IMR-90 (cell line): ENCODE data around the gene ZNF280C. TPM values are rescaled to one million over a fixed set of nuclear protein-coding genes. Genes with fewer than 3 reads are reported as not detected.

Source experiments
- ATAC-seq: fragments of 200-7000 bp; cut with Tn5 transposase; 2 replicates; pipeline ENCODE4 v1.9.1; 2020; ENCODE audit warnings: low read depth, mild to moderate bottlenecking, moderate library complexity
- BruUV-seq: library from RNA; stranded (reverse); fragments of 400-500 nt; replicated peaks from 2 replicates; lab custom pipeline; 2021; lab: Mats Ljungman, UMichigan
- CTCF ChIA-PET: fragments of 300-600 bp; formaldehyde crosslinking; extraction: SDS; loops from one replicate; lab custom pipeline; 2021; ENCODE audit warnings: antibody characterized with exemption; lab: Yijun Ruan, JAX
- POLR2A ChIA-PET: fragments of 300-600 bp; sonication (Branson Sonifier 250); formaldehyde crosslinking; loops from one replicate; lab custom pipeline; 2022; ENCODE audit warnings: antibody characterized with exemption; ENCODE audit not compliant: unreplicated experiment; lab: Charles Lee
- DNase-seq: peaks from one replicate; pipeline ENCODE4 v3.0.0; 2013
- H2AFZ ChIP-seq: replicated peaks from 2 replicates; pipeline ENCODE3; 2013; ENCODE audit warnings: low read length, mild to moderate bottlenecking; ENCODE audit not compliant: poor library complexity
- H2AK5ac ChIP-seq: 2 replicates; pipeline ENCODE4 v1.6.1; 2013; ENCODE audit warnings: low read depth, low read length, inconsistent platforms
- H2AK9ac ChIP-seq: replicated peaks from 2 replicates; pipeline ENCODE3; 2013; ENCODE audit warnings: mild to moderate bottlenecking, low read depth, low read length, moderate library complexity; ENCODE audit not compliant: poor library complexity
- H2BK120ac ChIP-seq: 2 replicates; pipeline ENCODE4 v1.6.1; 2013; ENCODE audit warnings: low read depth, low read length, inconsistent platforms
- H2BK15ac ChIP-seq: 3 replicates; pipeline ENCODE4 v1.6.1; 2013; ENCODE audit warnings: low read depth, low read length, inconsistent platforms
- H2BK20ac ChIP-seq: 2 replicates; pipeline ENCODE4 v1.6.1; 2013; ENCODE audit warnings: low read depth, mild to moderate bottlenecking, inconsistent platforms, low read length, moderate library complexity
- H2BK5ac ChIP-seq: 2 replicates; pipeline ENCODE4 v1.6.1; 2013; ENCODE audit warnings: mild to moderate bottlenecking, low read depth, low read length, inconsistent platforms; ENCODE audit not compliant: poor library complexity, severe bottlenecking
- H3K14ac ChIP-seq: replicated peaks from 2 replicates; pipeline ENCODE4 v1.6.1; 2013; ENCODE audit warnings: low read depth, low read length, inconsistent platforms
- H3K18ac ChIP-seq: 2 replicates; pipeline ENCODE4 v1.6.1; 2013; ENCODE audit warnings: low read depth, low read length, control low read depth
- H3K23ac ChIP-seq: 2 replicates; pipeline ENCODE4 v1.6.1; 2013; ENCODE audit warnings: low read depth, low read length, inconsistent platforms
- H3K27ac ChIP-seq: 2 replicates; pipeline ENCODE4 v1.5.1; 2013; ENCODE audit warnings: mild to moderate bottlenecking, control low read depth, low read length; ENCODE audit not compliant: insufficient read depth
- H3K27me3 ChIP-seq: 2 replicates; pipeline ENCODE4 v1.6.1; 2013; ENCODE audit warnings: low read length; ENCODE audit not compliant: control insufficient read depth, insufficient read depth
- H3K36me3 ChIP-seq: 2 replicates; pipeline ENCODE4 v1.6.1; 2013; ENCODE audit warnings: low read length, mixed read lengths; ENCODE audit not compliant: control insufficient read depth, insufficient read depth
- H3K4ac ChIP-seq: 2 replicates; pipeline ENCODE4 v1.6.1; 2013; ENCODE audit warnings: low read depth, low read length, inconsistent platforms
- H3K4me1 ChIP-seq: 2 replicates; pipeline ENCODE4 v1.6.1; 2013; ENCODE audit warnings: low read length, mixed read lengths; ENCODE audit not compliant: control insufficient read depth, insufficient read depth
- H3K4me2 ChIP-seq: 2 replicates; pipeline ENCODE4 v1.6.1; 2013; ENCODE audit warnings: low read depth, mild to moderate bottlenecking, control low read depth, low read length, moderate library complexity
- H3K4me3 ChIP-seq: 2 replicates; pipeline ENCODE4 v1.5.1; 2013; ENCODE audit warnings: low read depth, mild to moderate bottlenecking, control low read depth, low read length, moderate library complexity; ENCODE audit not compliant: insufficient read depth
- H3K56ac ChIP-seq: 2 replicates; pipeline ENCODE4 v1.6.1; 2013; ENCODE audit warnings: low read length, inconsistent platforms; ENCODE audit not compliant: insufficient read depth; ENCODE audit errors: extremely low read depth
- H3K79me1 ChIP-seq, 2 experiments: 2 replicates each; pipeline ENCODE4 v1.6.1; 2013; ENCODE audit warnings: low read length in 2 of 2, inconsistent platforms in 1 of 2, low read depth in 1 of 2
- H3K9ac ChIP-seq: 2 replicates; pipeline ENCODE4 v1.6.1; 2013; ENCODE audit warnings: low read depth, low read length, control low read depth
- H3K9me1 ChIP-seq: 2 replicates; pipeline ENCODE4 v1.6.1; 2013; ENCODE audit warnings: low read length, inconsistent platforms; ENCODE audit not compliant: insufficient read depth
- H3K9me3 ChIP-seq: 2 replicates; pipeline ENCODE4 v1.6.1; 2013; ENCODE audit warnings: low read length; ENCODE audit not compliant: control insufficient read depth, insufficient read depth
- H4K20me1 ChIP-seq: 2 replicates; pipeline ENCODE4 v1.6.1; 2013; ENCODE audit warnings: low read length, inconsistent platforms; ENCODE audit not compliant: insufficient read depth
- H4K5ac ChIP-seq: 2 replicates; pipeline ENCODE4 v1.6.1; 2013; ENCODE audit warnings: mild to moderate bottlenecking, low read depth, low read length, control low read depth
- H4K8ac ChIP-seq, 2 experiments: 2 replicates each; pipeline ENCODE4 v1.6.1; 2013; ENCODE audit warnings: low read depth in 2 of 2, low read length in 2 of 2, control low read depth in 1 of 2, inconsistent platforms in 1 of 2
- H4K91ac ChIP-seq: 2 replicates; pipeline ENCODE4 v1.6.1; 2013; ENCODE audit warnings: low read depth, low read length, inconsistent platforms; ENCODE audit not compliant: insufficient read depth
- BHLHE40 ChIP-seq: fragments of 150-350 bp; IDR thresholded peaks from 2 replicates; pipeline ENCODE4 v1.6.1; 2016; ENCODE audit warnings: mild to moderate bottlenecking, low read depth, low read length
- MXI1 ChIP-seq: IDR thresholded peaks from 2 replicates; pipeline ENCODE4 v1.6.1; 2012; ENCODE audit warnings: low read depth, mild to moderate bottlenecking, low read length, moderate library complexity, borderline replicate concordance
- SMC3 ChIP-seq: fragments of 150-350 bp; IDR thresholded peaks from 2 replicates; pipeline ENCODE4 v1.6.1; 2016; ENCODE audit warnings: low read depth, mild to moderate bottlenecking, antibody characterized with exemption, low read length, moderate library complexity
- WGBS, 2 experiments: methylation state at CpG; one replicate each; pipeline versions ENCODE4 v1.1.5 to v1.1.7; 2013; ENCODE audit warnings: missing lambda C conversion rate in 2 of 2; ENCODE audit not compliant: insufficient read length in 1 of 2; ENCODE audit errors: extremely low coverage in 2 of 2; 5-methylcytosine and 5-hydroxymethylcytosine counted together
- dilution Hi-C: fragments of 300-500 bp; cut with HindIII; formaldehyde crosslinking; loops from one replicate; pipeline ENCODE4 v1.14.3; 2018; ENCODE audit warnings: low sequenced_read_pairs; ENCODE audit not compliant: unreplicated experiment
- in situ Hi-C: fragments of 300-500 bp; cut with MboI; formaldehyde crosslinking; loops from 3 replicates; pipeline ENCODE4 v1.14.3; 2019; ENCODE audit warnings: low sequenced_read_pairs, inconsistent platforms, mixed read lengths
- intact Hi-C: fragments of 100-400 bp; cut with micrococcal nuclease; formaldehyde crosslinking; loops from 2 replicates; pipeline ENCODE4 v1.10.0; 2022
- polyA plus RNA-seq, 3 experiments: library from polyadenylated mRNA; depleted of rRNA; stranded (reverse); fragments of >200 nt; gene quantifications; 2 replicates each; pipeline ENCODE4 v1.2.3, GENCODE V29; 2012; ENCODE audit warnings: low replicate concordance in 1 of 3
- total RNA-seq: library from RNA; depleted of rRNA; stranded (reverse); fragments of >200 nt; gene quantifications from 2 replicates; pipeline ENCODE4 v1.2.3, GENCODE V29; 2012
- TF ChIP-seq, protein P1 (sequence below): fragments of 150-350 bp; IDR thresholded peaks from 2 replicates; pipeline ENCODE4 v1.6.1; 2017; ENCODE audit warnings: mild to moderate bottlenecking, antibody characterized with exemption, low read length, low read depth

Gene ZNF280C
- total and polyA plus RNA-seq, 2 of the 4 experiments (the other 2 are of a cell fraction), result 3.1 to 4.5 TPM

DNA sequence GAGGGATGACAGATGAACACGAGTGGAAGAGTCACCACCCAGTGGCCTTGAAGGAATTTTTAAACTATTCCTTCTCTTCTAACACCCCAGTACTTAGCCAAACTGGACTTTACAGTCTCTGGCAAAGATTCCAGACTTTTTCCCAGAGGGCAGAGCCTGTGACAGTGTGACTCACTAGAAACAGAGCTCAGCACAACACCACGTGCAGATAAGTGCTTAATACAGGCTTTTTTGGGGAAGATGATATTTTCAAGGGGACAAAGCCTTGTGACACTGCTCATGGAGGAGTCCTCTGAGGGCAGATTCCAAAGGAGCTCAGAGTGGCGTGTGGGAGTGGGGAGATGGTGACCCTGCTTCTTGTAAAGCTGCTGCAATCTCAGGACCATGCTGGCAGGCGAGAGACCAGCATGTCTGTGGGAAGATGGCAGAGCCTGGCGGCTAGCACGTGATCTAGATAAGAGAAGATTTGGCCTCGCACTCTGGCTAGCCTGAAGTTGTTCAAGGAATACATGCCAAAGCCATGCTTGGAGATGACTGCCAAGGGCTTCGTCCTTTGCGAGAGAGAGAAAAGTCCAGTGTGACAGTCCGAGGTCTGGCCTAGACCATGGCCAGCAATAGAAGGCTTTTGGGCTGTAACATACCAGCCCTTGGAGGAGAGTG lies 94.5 kb downstream of the ZNF280C start:
- no peak overlapping the region for H3K27ac ChIP-seq
- H3K9ac ChIP-seq, result no peak overlapping the region; the same call in 1 of the 2 replicates
- H3K4ac ChIP-seq, result peak overlapping the region; percentile 85
- no peak overlapping the region for H3K14ac ChIP-seq
- H2AK5ac ChIP-seq, result peak overlapping the region; percentile 53; the same call in 1 of the 2 replicates
- ChIA-PET CTCF (interaction anchor here (1.0 kb wide), 1 partner anchor 18 kb away, joined by 3 read pairs; no protein-coding TSS in a partner anchor), POLR2A (no interaction called here)
- H3K4me2 ChIP-seq, result 0 out of 2 replicates have a peak overlapping the region, but pooled peaks have one; percentile 6
- no peaks in the 10 kb centered on the region for H3K79me1 ChIP-seq
- peak overlapping the region; percentile 36; the same call in 1 of the 2 replicates for H4K91ac ChIP-seq
- peak overlapping the region; percentile 47; the same call in 2 of the 3 replicates for H2BK15ac ChIP-seq
- H3K9me1 ChIP-seq, result peaks cover 11% of the 10 kb centered on the region; the same call in 1 of the 2 replicates
- peak overlapping the region; percentile 95; the same call in 1 of the 2 replicates for H2BK120ac ChIP-seq
- H3K18ac ChIP-seq, result no peak overlapping the region
- peaks cover 2% of the 10 kb centered on the region; the same call in 1 of the 2 replicates for H3K27me3 ChIP-seq
- WGBS, 2 experiments, result 46% methylated on average over 4 of the region's 10 CpGs; no CpG with 5 or more reads in 1 of the 2 experiments
- peak overlapping the region; percentile 76 for H2BK5ac ChIP-seq
- dilution Hi-C loops, result no loop called here
- no peak overlapping the region; the same call in 1 of the 2 replicates for H3K23ac ChIP-seq
- peaks cover 7% of the 10 kb centered on the region for H3K4me1 ChIP-seq
- no peaks in the 10 kb centered on the region for H3K36me3 ChIP-seq
- H2AK9ac ChIP-seq, result peak overlapping the region; percentile 2
- intact Hi-C loops, result loop anchor here (5.0 kb wide), 1 partner anchor 62 kb away; the partner anchor contains the start of gene ELF4
- peak overlapping the region; percentile 79 for H2AFZ ChIP-seq
- 0 out of 2 replicates have a peak overlapping the region, but pooled peaks have one; percentile 61 for H2BK20ac ChIP-seq
- BruUV-seq, result no TSS peak
- H4K20me1 ChIP-seq, result no peaks in the 10 kb centered on the region; the same call in 1 of the 2 replicates
- H4K5ac ChIP-seq, result no peak overlapping the region
- ATAC-seq (peak; percentile 66), DNase-seq (peak; percentile 81)
- no peaks in the 10 kb centered on the region for H3K9me3 ChIP-seq
- TF ChIP-seq SMC3, result no peak
- peak; percentile 44; the same call in 1 of the 2 replicates for TF ChIP-seq MXI1
- 0 out of 2 replicates have a peak, but pooled peaks have one; percentile 48 for TF ChIP-seq BHLHE40
- TF ChIP-seq, protein P1, sequence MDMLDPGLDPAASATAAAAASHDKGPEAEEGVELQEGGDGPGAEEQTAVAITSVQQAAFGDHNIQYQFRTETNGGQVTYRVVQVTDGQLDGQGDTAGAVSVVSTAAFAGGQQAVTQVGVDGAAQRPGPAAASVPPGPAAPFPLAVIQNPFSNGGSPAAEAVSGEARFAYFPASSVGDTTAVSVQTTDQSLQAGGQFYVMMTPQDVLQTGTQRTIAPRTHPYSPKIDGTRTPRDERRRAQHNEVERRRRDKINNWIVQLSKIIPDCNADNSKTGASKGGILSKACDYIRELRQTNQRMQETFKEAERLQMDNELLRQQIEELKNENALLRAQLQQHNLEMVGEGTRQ, result peak; percentile 46; the same call in 1 of the 2 replicates
- in situ Hi-C loops, result no loop called here
- H3K56ac ChIP-seq, result peak overlapping the region; percentile 69; the same call in 1 of the 2 replicates
- H4K8ac ChIP-seq, result peak overlapping the region in 1 of 2 experiments; percentile 52; a peak in 1 of 4 replicates
- H3K4me3 ChIP-seq, result no peak overlapping the region
